Hematopoietic multipotent progenitor cell treated with erythropoietin and hydrocortisone succinate and interleukin-3 and kit ligand, for 15 days (in vitro differentiated cells): ENCODE data around the gene CD101.
"Not testable (repeated sequence)": the region's sequence is repeated elsewhere in the genome, so short reads cannot be mapped to it uniquely, and the experiment has no call there.

Source experiments
- DNase-seq: peaks from one replicate; pipeline ENCODE4 v3.0.0-alpha.2; 2015; ENCODE audit warnings: low spot score

CD101 gene

GRCh38 chr1:117001254-117001927, at the start of gene CD101:
Gene CD101, plus strand, starts transcription at chr1:117001760. Its CDS starts 58 bp downstream, at chr1:117001818.
- DNase-seq: no peak

- no peak for DNase-seq
Measured at GRCh38 chr1:116952738-116953275, 48.8 kb upstream of the CD101 start.

DNA sequence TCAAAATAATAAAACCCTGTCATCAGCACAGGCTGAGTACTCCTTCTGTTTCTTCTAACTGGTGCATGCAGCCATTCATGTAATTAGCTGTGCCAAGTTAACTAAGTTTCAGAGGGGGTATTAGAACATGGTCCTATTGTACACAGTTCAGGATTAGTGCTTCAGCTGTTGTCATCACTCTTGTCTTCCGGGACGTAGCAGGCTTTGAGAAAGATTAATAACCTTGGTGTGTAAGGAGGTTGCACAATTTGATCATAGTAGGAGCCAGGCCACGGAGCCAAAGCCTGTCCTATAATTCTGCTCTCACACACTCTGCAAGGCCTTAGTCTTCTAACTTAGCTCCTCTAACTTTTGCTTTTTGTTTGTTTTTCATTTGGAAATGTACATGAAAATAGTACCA, 47.1 kb upstream of the CD101 start:
- DNase-seq: no peak

- DNase-seq: no peak
Measured at GRCh38 chr1:116956378-116956777, 45.2 kb upstream of the CD101 start.

DNA sequence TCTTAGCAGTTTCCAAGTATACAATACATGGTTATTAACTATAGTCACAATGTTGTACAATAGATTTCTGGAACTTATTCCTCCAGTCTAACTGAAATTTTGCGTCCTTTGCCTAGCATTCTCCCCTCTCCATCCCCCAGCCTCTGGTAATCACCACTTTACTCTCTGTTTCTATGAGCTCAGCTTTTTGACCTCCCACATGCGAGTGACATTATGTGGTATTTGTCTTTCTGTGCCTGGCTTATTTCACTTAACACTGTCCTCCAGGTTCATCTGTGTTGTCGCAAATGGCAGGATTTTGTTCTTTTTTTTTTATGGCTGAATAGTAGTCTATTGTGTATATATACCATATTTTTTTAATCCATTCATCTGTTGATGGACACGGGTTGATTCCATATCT, 43.9 kb upstream of the CD101 start:
- no peak for DNase-seq

DNA sequence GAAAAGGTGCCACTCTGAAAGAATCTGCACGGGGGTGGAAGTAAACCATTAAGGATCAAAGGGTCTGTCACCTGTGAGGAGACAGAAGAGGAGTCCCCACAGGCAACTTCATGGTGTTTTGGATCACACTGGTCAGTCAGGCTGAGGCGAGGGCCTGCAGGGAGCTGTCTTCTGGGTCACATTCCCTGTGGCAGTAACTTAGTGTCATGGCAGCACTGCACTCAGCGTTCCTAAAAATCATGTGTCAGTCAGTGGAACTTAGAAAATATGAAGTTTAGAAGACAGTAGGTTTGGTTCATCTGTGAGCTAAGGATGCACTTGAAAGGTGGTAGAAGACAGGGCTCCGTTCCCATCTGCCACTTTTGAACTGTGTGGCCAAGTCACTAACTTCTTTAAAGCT, 43.5 kb upstream of the CD101 start:
- no peak for DNase-seq

DNA sequence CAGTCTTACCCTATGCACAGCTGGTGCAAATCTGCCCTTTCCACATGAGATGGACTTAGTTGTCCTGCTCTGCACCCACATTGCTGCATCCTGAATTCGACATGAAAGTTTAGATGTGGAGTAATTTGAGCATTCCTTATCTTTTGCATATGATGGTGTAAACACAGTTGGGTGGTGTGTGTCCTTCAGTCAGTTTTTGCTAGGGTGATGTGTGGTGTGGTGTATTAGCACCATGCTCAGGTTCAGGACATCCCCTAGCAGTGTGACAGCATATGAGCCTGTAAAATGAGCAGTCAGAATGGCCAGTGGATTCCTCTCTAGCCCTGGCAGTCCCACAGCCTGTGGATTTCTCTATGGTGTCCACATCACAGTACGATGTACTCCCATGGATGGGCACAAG, 42.6 kb upstream of the CD101 start:
- DNase-seq: no peak

DNA sequence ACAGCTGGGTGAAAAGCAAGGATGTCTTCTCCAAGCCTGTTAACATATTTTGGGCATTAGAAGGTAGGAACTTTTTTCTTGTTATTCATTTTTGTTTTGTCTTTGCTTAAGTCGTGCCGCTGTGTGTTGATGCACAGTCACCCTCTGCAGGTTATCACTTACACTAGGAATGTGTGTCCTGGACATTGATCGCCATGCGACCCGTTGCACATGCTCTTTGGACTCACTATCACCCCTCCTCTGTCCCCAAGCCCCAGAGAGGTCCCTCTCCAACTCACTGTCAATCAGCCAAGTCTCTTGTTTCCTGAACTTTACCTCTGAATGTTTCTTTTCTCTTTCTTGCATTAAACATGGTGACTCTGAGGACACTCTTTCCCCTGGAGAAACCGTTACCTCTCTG, 40.0 kb upstream of the CD101 start:
- no peak for DNase-seq

- DNase-seq: no peak
Measured at GRCh38 chr1:116962987-116963639, 38.4 kb upstream of the CD101 start.

DNA sequence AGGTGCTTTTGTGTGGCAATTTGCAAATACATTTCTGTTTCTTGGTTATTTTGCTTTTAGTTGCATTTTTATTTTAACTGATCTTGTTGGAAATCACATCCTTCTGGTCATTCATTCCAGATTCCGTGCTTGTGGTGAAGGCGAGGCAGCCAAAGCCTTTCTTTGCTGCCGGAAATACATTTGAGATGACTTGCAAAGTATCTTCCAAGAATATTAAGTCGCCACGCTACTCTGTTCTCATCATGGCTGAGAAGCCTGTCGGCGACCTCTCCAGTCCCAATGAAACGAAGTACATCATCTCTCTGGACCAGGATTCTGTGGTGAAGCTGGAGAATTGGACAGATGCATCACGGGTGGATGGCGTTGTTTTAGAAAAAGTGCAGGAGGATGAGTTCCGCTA, 34.8 kb upstream of the CD101 start:
- DNase-seq: no peak

GRCh38 chr1:116968724-116969123, 32.8 kb upstream of the CD101 start:
- DNase-seq: no peak

DNA sequence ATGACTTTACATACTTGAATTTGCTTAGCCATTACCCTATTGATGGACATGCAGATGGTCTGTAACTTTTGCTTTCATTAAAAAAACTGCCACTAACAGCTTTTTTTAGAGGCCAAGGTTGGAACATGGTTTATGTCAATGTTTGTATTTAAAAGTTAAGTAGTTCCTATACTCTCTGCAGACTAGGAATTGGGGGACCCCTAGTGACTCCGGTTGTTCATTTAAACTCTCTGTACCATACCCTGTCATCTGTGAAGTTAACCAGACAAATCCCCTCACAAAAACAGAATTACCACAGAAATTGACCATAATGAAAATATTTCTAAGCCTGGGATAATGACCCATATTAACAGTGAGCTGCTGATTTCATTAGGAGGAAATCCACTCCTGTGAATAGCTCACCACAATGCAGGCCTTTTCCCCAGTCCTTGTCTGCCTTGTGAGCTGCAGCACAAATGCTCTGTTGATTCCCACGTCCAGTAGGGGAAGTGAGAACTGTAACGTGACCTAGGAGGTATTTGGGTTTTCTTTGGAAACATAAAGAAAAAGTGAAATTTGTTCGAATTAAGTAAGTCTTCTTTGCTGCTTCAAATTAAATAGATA, 30.2 kb upstream of the CD101 start:
- DNase-seq: no peak

- DNase-seq: no peak
Measured at GRCh38 chr1:116971965-116972673, 29.4 kb upstream of the CD101 start.

- DNase-seq: no peak
Measured at GRCh38 chr1:116972674-116973030, 28.9 kb upstream of the CD101 start.

DNA sequence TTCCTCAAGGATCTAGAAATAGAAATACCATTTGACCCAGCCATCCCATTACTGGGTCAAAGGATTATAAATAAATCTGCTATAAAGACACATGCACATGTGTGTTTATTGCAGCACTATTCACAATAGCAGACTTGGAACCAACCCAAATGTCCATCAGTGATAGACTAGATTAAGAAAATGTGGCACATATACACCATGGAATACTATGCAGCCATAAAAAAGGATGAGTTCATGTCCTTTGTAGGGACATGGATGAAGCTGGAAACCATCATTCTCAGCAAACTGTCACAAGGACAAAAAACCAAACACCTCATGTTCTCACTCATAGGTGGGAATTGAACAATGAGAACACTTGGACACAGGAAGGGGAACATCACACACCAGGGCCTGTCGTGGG, 21.3 kb upstream of the CD101 start:
- not testable (repeated sequence) for DNase-seq

- DNase-seq: no peak
Measured at GRCh38 chr1:116981521-116982037, 20.0 kb upstream of the CD101 start.

- DNase-seq: no peak
Measured at GRCh38 chr1:116982319-116983004, 19.1 kb upstream of the CD101 start.

DNA sequence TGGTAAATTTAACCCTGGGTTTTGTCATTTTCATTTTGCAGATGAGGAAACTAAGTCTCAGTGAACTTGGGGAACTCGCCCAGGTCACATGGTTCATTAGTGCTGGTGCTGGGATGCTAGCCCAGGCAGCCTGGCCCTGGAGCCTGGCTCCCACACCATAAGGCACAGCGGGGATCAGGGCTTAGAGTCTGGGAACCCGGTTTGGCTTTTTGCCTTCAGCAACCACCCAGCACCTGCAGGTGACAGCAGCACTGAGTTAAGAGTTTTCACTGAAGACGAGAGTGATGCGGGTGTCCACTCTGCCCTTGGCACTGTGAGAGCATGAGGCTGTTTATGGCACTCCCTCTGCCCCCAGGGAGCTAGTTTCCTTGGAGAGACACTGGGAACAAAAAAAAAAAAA, 18.4 kb upstream of the CD101 start:
- no peak for DNase-seq

- no peak for DNase-seq
Measured at GRCh38 chr1:116983678-116984077, 17.9 kb upstream of the CD101 start.

DNA sequence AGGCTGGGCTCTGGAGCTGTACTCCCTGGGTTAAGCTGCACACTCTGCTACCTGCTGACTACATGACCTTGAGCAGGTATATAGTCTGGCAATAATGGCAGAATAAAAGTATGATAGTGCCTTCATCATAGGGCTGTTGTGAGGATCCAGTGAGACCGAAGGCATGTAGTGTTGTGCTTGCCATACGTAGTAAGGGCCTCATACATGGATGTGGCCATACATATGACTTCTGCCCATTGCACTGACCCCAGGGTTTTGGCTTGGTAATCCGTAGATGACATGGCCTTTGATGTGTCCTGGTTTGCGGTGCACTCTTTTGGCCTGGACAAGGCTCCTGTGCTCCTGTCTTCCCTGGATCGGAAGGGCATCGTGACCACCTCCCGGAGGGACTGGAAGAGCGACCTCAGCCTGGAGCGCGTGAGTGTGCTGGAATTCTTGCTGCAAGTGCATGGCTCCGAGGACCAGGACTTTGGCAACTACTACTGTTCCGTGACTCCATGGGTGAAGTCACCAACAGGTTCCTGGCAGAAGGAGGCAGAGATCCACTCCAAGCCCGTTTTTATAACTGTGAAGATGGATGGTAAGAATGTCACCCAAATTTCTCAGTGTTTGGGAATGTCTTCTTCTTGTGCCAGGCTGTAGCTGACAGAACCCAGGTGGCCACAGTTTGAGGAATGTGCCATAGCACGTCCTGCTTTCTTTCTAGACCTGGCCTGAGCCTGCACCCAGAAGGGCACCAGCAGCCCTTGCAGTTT, 17.0 kb upstream of the CD101 start:
- DNase-seq: no peak
